Esophagus muscularis mucosa (tissue), 4 donors: ENCODE measurements around the gene ACSS1.

ENCODE experiments used
- CTCF ChIP-seq, 3 experiments: fragments of 200-600 bp in 2 of 3; fragments of 450-650 bp in 1 of 3; sonication (generic) in 2 of 3; IDR thresholded peaks; one replicate each; pipeline ENCODE4 v1.5.1; 2017 to 2019; ENCODE audit warnings: antibody characterized with exemption in 3 of 3, mild to moderate bottlenecking in 2 of 3, moderate library complexity in 1 of 3
- EP300 ChIP-seq: sonication (generic); formaldehyde crosslinking; IDR thresholded peaks from one replicate; pipeline ENCODE4 v1.6.1; 2017; ENCODE audit warnings: antibody characterized with exemption
- POLR2A ChIP-seq: fragments of 450-650 bp; IDR thresholded peaks from one replicate; pipeline ENCODE4 v1.6.1; 2017; ENCODE audit warnings: antibody characterized with exemption, moderate library complexity, mild to moderate bottlenecking, low read depth
- POLR2AphosphoS5 ChIP-seq, 2 donors: sonication (generic); formaldehyde crosslinking; IDR thresholded peaks; one replicate each; pipeline ENCODE4 v1.6.1; 2017; ENCODE audit warnings: antibody characterized with exemption in 2 of 2

GRCh38 chr20:24966317-24967012 lies 91.5 kb downstream of the ACSS1 start:
- no peak for TF ChIP-seq CTCF (IDR thresholded peaks at IDR 0.05)
- no peak for TF ChIP-seq POLR2A
- no peak for TF ChIP-seq POLR2AphosphoS5 (IDR thresholded peaks at IDR 0.05)
- no peak for TF ChIP-seq EP300
